SW480 (cell line): Measurements from ENCODE around the gene FRAT1.
"Not testable (repeated sequence)": the region's sequence is repeated elsewhere in the genome, so short reads cannot be mapped to it uniquely, and the experiment has no call there.

Source experiments
- DNase-seq: peaks from one replicate; pipeline ENCODE4 v3.0.0-alpha.2; 2016; ENCODE audit warnings: low spot score

Gene FRAT1

DNA sequence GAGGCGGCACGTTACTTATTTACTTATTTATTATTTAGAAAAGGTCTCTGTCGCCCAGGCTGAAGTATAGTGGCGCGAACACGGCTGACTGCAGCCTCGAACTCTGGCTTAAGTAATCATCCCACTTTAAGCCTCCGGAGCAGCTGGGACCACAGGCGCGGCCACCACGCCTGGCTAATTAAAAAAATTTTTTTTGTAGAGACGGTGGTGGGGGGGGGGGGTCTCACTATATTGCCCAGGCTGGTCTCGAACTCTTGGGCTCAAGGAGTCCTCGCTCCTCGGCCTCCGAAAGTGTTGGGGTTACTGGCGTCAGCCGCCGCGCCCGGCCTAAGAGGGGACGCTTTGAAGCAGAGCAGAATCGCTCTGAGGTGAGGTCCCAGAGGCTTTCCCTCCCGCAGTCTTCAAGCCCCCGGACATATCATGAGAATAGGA, 16.1 kb downstream of the FRAT1 start:
- DNase-seq, result no peak

GRCh38 chr10:97336006-97336405, 16.9 kb downstream of the FRAT1 start:
- DNase-seq, result no peak

GRCh38 chr10:97336446-97336845, 17.4 kb downstream of the FRAT1 start:
- no peak for DNase-seq

GRCh38 chr10:97336942-97337831, 18.1 kb downstream of the FRAT1 start:
- peak; percentile 64 for DNase-seq

GRCh38 chr10:97338041-97338440, 19.0 kb downstream of the FRAT1 start:
- no peak for DNase-seq

- DNase-seq, result no peak
Measured at GRCh38 chr10:97341416-97341815, 22.3 kb downstream of the FRAT1 start.

DNA sequence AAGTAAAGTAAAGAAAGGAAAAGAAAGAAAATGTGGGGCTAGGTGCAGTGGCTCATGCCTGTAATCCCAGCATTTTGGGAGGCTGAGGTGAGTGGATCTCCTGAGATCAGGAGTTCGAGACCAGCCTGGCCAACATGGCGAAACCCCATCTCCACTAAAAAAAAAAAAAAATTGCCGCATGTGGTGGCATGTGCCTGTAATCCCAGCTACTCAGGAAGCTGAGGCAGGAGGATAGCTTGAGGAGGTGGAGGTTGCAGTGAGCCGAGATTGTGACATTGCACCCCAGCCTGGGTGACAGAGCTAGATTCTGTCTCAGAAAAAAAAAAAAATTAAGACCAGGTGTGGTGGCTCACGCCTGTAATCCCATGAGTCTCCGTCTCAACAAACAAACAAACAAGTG, 24.6 kb downstream of the FRAT1 start:
- not testable (repeated sequence) for DNase-seq

DNA sequence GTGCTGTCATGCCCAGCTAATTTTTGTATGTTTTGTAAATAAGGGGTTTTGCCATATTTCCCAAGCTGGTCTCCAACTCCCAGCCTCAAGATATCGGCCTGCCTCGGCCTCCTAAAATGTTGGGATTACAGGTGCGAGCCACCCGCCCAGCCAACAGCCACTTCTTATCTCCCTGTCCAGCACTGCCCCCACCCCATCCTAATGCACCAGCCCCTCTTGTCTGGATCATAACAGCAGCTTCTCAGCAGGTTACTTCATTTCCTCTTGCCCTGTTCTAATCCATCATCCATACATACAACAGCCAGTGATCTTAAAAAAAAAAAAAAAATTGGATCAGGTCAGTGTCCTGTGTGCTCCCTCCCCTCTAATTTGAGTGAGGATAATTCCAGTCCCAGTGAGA, 28.2 kb downstream of the FRAT1 start:
- no peak for DNase-seq

- DNase-seq, result no peak
Measured at GRCh38 chr10:97349752-97350513, 30.9 kb downstream of the FRAT1 start.

GRCh38 chr10:97353945-97354344, 34.9 kb downstream of the FRAT1 start:
- DNase-seq, result no peak

DNA sequence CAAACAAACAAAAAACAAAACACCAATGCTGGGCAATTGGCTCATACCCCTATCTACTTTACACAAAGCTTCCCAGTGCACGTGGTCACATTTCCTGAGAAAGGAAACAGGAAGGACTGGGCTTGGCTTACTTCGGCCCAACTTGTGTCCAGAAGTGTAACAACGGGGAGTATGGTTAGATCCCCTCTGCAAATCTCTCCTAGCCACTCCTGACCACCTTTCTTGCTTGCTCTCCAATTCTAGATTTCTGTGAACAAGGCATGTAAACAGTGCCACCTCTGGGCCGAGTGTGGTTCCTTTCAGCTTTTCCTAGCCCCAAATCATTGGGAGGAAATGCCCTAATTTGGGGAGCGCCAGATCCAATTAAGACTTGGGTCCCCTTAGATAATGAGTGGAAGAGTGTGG, 36.5 kb downstream of the FRAT1 start:
- no peak for DNase-seq

GRCh38 chr10:97356318-97356914, 37.3 kb downstream of the FRAT1 start:
- DNase-seq, result no peak

DNA sequence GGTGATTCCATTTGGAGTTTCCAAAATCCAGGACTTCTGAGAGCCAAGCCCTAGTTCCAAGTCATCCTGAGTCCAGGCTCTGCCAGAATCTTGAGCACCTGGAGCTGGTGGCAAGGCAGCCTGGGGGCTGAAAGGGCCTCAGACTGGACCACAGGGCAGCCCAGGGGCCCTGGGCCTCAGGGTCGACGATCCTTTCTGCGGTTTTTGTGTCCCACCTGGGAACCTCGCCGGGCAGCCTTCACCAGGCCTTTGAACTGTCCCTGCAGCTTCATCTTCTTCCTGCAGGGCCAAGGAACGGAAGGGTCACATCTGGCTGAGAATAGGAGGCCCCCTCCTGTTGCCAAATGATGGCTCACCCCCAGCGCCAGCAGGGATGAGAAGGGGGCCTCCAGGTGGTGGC, 37.8 kb downstream of the FRAT1 start:
- no peak for DNase-seq

DNA sequence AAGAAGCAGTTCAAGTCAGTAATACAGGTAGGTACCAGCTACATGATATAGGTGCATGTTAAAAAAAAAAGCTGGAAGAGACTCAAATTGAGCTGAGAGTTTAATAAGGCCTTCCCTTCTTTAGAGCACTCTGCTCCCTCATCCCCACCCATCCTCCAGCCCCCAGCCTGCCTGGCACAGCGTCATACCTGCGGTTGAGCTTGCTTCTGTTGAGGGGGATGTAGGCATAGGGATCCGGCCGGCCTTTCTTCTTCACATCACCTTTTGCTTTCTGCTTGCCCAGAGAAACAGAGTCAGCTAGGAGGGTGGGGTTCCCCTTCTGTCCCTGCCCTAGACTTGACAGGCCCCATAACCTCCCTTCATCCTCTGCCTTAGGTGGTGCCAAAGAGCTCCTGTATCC, 39.3 kb downstream of the FRAT1 start:
- no peak for DNase-seq

GRCh38 chr10:97358781-97359180, 39.7 kb downstream of the FRAT1 start:
- no peak for DNase-seq

GRCh38 chr10:97360705-97361536, 41.9 kb downstream of the FRAT1 start:
- DNase-seq, result no peak

GRCh38 chr10:97361537-97361901, 42.4 kb downstream of the FRAT1 start:
- DNase-seq, result no peak

- DNase-seq, result no peak
Measured at GRCh38 chr10:97362310-97363033, 43.4 kb downstream of the FRAT1 start.

DNA sequence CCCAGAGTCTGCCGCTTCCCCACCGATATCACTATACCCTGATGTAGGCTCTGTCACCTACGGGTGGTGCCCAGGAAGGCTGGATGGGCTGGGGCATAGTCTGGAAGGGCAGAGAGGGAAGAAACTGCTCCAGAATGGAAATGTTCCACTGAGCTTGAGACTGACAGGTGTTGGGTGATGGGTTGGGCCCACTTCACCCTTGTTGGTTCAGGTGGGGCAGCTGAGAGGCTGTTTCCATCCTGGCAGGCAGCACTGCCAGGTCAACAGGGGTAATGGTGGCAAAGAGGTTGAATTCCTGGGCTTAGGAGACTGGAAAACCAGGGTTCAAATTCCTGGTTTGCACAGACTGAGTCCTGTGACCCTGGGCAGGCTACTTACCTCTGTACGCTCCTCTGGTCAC, 44.0 kb downstream of the FRAT1 start:
- no peak for DNase-seq

DNA sequence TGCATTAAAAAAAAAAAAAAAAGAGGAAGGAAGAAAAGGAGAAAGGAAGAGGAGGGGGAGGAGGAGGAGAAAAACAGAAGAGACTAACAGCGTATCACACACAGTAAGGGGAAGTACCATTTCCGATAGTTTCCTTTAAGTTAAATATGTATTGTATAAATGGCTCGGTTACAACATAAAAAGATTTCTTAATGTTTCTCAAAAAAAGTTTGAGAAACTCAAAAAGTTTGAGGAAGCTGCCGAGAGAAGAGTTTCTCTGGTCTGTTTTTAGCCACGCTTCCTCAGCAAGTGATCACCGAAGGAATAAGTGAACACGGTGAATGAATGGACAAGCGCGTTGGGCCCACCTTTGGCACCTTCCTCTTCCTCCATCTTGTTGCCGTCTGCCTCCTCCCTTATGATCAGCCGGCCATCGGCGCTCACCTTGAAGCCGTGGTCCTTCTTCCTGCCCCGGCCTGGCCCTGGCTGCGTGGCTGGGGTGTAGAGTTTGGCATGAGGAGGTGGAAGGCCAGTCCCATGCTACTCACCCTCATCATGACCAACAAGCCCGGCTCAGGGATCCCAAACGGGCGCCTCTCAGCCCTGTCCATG, 46.8 kb downstream of the FRAT1 start:
- no peak for DNase-seq

DNA sequence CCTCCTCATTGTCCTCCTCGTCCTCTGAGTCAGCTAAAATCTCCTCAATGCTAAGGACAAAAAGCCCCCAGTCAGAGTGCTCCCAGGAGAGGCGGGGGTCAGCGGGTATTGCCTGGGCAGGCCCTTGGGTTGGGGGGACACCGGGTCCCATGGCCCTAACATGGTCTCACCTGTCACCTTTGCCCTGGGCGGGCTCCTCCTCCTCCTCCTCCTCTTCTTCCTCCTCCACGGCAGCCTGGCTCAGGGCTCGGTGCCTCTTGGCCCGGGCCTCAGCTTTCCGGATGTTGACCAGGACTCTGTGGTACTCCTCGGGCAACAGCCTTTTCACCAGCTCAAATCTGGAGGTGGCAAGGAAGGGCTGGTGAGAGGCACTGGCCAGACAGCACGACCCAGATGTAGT, 47.5 kb downstream of the FRAT1 start:
- DNase-seq, result no peak
